Activated CD4-positive, alpha-beta T cell treated with anti-CD3 and anti-CD28 coated beads, Interleukin-10, Interleukin-2, amounts not matched to agents 100 ng/mL and 50 ng/mL, durations not matched to agents 16 hours and 8 hours (primary cell): ENCODE data around the gene RXRA.

Source experiments
- DNase-seq: peaks from one replicate; pipeline ENCODE4 v3.0.0-alpha.2; 2020

Gene RXRA

DNA sequence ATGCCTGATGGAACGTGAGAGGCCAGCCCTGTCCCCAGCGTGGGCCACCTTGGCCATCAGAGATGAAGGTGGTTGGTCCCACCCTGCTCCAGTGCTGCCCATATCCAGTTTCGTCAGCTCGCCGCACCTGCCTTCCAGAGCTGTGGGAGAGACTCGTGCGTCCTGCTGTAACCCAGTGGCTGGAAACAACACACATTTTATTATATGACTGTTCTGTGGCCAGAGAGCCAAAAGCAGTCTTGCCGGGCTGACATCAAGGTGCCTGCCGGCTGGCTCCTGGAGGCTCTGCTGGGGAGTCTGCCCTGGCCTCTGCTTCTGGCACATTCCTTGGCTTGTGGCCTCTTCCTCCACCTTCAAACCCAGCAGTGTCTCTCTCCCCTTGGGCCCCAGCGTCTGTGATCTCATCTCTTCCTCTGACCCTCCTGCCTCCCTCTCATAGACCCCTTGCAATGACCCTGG, 94.7 kb downstream of the RXRA start:
- DNase-seq = no peak

DNA sequence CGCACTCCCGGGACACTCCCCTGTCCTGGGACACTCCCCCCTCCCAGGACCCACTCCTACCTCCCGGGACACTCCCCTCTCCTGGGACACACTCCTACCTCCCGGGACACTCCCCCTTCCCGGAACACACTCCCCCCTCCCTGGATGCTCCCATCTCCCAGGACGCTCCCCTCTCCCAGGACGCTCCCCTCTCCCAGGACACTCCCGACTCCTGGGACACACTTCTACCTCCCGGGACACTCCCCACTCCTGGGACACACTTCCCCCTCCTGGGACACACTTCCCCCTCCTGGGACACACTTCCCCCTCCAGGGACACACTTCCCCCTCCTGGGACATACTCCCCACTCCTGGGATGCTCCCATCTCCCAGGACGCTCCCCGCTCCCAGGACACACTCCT, 95.6 kb downstream of the RXRA start:
- DNase-seq = no peak

DNA sequence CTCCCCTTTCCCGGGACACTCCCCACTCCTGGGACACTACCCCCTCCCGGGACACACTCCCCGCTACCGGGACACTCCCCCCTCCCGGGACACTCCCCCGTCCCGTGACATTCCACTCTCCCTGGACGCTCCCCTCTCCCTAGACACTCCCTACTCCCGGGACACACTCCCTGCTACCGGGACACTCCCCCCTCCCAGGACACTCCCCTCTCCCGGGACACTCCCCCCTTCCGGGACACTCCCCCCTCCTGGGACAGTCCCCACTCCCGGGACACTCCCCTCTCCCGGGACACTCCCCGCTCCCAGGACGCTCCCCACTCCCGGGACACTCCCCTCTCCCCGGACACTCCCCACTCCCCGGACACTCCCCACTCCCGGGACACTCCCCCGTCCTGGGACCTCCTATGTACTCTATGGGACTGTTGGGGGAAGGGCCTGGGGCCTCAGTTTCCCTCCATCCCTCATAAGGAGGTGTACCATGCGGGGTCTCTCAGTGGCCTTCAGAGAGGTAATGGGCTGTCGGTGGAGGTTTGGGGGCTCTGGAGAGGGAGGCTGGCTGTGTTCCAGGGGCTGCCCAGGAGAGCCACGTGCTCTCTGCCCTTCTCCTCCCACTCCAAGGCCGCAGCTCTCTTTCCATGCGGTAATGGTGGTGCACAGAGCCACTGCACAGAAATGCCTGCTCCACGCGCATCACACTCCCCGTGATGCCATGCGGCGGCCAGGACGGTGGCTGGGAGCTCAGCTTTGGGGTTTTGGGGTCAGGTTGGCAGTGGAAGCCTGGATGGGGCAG, 96.2 kb downstream of the RXRA start:
- no peak for DNase-seq

DNA sequence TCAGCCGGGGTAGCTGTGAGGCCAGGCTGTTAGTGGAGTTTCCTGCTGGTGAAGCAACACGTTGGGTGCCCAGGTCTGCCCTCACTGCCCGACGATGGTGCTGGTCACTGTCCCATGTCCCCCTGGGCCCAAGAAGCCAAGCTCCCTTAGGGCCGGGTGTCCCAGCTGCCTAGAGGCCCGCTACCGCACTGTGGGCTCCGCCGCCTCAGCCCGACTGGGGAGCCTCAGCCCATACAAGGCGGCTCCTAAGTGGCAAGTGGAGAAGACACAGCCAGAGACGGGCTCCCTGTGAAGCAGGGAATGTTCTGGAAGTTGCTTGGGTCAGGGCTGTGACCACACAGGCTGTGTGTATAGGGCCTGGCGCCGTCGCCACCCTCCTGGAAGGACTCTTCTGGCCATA, 96.9 kb downstream of the RXRA start:
- DNase-seq = no peak

DNA sequence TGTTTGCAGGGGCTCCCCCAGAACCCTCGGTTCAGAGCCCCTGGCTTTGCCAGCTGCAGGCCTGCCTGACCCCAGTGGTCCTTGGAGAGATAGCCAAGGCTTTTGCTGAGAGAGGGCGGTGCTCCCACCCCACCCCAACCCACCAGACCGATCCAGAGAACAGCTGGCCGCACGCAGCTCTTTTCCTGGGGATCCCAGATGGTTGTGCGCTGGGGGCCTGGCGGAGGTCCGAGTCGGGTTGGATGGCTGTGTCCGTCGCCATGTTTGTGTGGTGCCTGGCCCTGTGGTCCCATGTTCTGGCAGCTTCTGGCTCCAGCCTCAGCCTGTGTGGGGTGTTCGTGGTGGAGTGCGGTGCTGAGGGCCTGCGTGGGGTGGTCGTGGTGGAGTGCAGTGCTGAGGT, 97.5 kb downstream of the RXRA start:
- no peak for DNase-seq

DNA sequence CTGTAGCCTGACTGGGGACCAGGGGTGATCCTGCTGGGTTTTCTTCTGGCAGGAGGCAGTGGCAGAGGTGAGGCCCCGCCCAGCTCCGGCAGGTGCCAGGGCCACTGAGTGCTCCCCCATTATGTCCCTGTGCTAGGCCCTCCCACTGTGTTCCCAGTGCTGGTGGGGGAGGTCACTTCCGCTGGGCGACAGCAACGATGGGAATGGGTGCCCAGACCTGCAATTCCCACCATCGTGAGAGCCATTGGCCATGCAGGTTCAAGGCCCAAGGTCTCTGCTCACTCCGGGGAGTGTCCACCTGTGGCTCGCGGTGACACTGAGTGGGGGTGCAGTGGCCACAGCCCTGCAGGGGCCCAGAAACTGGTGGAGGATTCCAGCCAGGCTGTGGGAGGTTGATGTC, 98.6 kb downstream of the RXRA start:
- no peak for DNase-seq

DNA sequence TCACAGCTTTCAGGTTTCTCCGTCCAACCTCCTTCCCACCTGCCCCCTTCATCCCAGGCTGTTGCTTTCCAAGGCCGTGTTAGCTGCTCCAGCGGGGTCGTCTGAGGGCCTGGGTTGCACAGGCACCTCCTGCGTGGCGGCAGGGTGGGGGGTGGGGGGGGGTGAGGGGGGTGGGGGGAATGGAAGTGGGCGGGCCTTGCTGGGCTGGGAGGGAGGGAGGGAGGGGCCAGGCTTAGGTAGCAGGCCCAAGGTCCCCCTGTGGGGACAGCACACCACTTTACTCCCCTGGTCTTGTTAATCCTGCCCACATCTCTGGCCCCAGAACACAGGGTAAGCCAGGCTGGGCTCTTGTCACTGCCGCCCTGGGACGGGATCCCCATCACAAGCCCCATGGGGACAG, 99.1 kb downstream of the RXRA start:
- DNase-seq = no peak

DNA sequence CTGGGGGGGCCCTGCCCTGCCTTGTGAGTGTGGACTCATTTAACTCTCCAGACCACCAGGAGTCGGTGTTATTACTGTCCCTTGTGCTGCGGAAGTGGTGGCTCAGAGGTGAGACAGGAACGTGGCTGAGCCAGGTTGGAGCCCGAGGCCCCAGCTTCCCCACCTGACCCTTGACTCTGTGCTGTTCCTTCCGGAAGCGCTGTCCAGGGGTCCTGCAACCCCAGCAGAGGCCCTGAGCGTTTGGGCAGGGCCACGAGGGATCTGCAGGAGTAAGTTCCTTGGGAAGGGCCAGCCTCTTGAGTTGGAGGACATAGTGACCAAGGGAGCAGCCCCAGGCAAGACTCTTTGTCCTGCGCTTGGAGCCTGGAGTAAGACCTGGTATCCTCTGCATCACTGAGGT, 99.6 kb downstream of the RXRA start:
- no peak for DNase-seq

DNA sequence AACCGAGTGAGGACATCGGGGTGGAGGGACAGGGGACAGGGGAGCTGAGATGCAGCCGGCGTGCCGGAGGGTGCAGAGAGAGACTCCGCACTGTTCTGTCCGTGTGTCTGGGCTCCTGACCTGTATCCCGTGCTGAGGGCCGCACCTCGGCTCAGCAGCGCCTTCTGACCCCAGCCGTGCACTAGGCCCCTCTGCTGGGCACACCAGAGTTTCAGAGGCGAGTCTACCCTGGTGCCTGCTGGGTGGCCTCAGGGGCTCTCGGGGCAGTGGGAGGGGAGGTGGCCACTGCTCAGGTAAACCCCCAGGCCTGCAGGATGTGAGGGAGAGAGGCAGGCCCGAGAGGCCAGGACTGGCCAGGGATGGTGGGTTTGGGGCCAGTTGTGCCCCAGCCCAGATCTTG, 100.2 kb downstream of the RXRA start:
- no peak for DNase-seq

DNA sequence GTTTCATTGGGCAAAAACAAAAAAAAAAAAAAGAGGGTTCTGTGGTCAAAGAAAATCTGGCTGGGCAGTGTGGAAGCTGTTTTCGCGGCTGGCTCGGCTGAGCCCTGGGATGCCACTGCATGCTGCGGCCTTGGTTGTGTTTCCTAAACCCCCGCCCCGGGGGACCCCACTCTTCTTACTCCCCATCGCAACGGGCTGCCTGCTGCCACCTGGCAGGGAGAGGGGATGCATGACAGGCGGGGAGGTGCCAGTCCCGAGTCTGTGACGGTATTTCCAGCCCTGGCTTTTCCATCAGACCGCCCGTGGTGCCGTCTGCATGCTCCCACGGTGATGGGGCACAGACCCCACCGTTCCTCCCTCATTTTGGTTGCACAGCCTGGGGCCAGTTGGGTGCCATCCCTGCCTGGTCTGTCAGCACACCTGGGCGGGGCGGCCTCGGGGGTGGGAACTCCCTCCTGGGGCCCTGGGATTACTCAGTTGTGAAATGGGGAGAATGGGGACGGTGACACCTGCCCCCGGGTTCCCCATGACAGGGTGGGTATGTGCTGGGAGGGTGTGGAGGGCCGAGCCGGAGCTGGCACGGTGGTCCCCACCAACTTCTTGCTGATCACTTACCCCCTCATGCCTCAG, 101.0 kb downstream of the RXRA start:
- DNase-seq = no peak

DNA sequence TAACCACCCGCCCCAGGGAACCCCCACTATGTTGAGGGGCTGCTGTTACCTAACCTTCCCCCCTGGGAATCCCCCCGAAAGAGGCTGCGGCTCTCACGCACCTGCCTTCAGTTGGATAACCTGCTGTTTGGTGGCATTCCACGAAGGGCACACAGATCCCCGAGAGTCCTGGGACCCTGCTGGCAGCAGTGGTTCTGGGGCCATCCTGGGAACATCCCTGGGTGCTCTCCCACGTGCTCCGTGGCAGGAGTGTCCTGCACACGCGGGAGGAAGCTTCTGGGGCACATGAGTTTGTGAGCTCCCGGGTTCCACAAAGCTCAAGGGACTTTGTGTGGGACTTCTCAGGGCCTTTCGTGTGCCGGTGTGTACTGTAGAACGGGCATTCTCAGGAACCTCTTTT, 102.3 kb downstream of the RXRA start:
- DNase-seq = no peak

DNA sequence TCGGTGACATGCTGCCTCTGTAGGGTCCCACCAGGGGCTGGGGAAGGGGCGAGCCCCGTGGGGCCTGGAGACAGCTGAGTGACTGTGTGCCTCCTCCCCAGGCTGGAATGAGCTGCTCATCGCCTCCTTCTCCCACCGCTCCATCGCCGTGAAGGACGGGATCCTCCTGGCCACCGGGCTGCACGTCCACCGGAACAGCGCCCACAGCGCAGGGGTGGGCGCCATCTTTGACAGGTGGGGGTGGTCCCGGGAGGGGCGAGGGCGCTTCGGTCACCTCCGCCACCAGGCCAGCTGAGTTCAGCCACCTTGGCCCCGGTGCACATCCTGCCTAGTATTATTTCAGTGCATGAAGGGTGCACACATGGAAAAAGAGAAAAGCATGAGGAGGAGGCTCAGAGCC, 102.8 kb downstream of the RXRA start:
- DNase-seq = no peak

DNA sequence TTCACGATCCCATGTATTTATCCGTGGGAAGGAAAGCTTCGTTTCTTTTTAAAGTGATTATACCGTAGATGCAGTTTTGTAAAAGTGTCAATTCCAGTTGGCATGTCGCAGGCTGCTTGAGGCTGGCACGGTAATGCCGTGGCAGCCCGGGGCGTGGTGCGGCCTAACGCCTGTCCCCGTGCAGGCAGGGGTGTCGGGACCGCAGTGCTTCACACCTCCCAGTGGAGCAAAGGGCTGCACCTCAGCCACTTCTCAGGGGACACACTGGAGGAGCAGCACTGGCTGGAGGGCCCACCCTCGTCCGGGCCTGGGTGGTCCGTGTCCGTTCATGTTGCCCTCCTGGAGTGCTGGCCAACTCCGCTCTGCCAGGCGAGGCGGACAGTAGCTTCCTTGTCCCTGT, 103.2 kb downstream of the RXRA start:
- no peak for DNase-seq

DNA sequence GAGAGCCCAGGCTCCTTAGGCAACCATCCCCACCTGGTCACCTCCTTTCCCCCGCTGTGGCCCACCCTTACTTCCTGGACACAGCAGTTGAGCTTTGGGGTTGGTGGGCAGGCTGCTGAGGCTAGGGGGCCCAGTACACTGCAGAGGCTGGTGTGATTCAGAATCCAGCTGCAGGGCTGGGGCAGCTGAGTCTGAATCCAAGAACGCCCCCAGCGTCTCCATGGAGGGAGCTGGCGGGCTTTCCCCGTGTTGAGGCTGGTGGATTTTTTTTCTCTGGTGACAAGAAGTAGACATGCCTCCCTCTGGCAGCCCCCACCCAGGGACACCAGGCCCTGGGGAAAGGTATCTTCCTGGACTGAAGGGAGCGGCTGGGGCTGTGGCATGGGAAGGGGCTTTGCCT, 104.8 kb downstream of the RXRA start:
- DNase-seq = no peak

DNA sequence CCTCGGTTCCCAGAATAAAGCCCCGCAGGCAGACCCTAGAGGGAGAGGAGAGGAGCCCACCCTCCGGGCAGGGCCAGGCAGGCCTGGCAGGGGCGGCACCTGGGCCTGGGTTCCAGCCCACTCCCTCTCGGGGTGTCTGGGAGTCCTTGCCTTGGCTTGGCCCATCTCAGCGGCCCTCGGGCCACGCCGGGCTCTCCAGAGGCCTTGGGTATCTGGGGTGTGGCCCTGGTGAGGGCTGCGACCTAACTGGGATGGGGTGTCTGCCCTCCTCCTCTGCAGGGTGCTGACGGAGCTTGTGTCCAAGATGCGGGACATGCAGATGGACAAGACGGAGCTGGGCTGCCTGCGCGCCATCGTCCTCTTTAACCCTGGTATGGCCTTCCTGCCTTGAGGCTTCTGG, 105.4 kb downstream of the RXRA start:
- no peak for DNase-seq

DNA sequence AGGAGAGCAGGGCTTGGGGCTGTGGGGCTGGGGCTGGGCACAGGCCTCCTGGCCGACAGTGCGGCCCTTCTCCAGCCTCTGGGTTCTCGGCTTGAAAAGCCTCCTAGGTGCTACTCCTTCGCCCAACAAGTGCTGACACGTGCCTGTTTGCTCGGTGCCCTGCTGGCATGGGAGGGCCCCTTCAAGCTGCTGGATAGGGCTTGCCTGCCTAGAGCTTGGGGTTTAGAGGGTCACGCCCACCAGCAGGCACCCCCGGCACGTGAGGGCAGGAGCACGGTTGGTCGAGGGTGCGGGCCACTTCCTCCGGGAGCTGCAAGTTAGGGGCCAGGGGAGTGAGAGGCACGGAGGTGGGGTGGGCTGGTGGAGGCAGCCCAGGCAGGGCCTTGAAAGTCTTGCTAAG, 106.2 kb downstream of the RXRA start:
- DNase-seq = no peak

DNA sequence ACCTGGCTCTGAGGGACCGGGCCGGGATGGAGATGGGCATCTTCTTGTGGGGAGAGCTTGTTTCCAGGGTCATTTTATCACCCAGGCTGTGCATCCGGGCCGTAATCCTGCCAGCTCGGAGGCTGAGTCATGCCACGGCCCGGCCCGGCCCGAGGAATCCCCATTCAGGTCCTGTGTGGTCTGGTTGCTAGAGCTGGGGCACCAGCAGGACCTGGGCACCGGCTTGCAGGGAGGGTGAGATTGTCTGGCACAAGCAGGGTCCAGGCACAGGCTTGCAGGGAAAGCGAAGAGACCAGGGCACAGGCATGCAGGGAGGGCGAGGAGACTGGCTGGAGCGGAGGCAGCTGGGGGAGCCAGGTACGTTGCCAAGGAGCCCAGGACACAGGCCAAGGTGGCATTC, 106.8 kb downstream of the RXRA start:
- DNase-seq = no peak

DNA sequence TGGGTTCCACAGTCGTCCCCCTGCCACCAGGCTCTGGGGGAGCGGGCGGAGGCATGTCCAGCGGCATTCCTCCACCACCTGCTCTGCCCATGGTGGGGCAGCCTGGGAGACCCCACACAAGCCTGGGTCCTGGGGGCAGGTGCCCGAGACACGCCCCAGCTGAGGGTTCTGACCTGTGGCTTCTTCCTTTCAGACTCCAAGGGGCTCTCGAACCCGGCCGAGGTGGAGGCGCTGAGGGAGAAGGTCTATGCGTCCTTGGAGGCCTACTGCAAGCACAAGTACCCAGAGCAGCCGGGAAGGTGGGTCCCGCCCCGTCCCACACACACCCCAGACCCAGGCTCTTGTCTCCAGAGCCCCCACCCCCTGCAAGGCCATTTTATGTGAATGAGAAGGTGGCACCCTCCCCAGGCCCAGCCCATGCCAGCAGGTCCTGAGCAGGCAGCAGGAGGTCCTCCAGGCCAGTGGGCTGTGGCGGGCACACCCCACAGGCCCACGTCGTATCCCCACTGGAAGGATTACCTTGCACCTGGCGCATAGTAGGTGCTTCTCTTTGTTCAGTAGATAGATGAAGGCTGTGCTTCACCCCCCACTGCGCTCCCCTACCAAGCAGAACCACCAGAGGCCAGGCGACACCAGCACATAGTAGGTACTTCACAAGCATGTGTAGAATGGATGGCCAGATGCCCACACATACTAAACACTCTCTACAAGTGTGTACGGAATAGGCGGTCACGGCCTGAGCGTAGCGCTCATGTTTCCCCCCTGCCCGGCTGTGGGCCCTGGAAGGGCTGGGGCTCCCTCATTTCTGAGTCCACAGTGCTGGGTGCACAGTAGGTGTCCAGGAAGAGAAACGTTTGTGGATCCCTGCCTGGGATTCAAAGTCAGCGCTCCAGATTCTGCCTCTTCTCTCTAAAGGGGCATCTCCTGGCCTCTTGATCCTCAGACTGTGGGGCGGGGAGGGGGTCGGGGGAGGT, 107.9 kb downstream of the RXRA start:
- DNase-seq = no peak

DNA sequence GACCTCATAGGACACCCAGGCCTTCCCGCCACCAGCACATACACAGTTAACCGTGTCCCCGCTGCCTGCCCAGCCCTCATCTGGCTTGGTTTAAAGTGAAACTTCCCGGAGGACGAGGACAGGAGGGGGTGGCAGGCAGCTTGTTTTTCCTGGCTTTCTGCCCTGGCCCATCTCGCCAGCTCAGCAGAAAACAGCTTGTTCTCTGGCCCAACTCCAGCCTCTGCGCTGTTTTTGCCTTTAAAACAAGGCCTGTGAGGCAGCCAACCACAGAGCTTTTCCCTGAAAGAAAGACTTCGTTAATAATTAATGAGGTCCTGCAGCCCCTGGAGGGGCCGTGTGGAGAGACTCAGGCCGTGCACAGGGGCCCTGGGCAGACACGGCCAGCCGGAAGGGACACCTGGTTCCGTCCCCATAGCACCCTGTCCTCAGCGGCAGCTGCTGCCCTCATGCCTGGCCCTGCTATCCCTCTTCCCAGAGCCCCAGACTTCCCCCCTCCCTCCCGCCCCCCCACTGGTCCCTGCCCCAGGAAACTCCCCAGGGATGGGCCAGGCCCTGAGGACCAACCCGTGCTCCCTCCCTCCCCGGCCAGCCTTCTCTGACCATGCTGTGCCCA, 108.7 kb downstream of the RXRA start:
- DNase-seq = no peak

DNA sequence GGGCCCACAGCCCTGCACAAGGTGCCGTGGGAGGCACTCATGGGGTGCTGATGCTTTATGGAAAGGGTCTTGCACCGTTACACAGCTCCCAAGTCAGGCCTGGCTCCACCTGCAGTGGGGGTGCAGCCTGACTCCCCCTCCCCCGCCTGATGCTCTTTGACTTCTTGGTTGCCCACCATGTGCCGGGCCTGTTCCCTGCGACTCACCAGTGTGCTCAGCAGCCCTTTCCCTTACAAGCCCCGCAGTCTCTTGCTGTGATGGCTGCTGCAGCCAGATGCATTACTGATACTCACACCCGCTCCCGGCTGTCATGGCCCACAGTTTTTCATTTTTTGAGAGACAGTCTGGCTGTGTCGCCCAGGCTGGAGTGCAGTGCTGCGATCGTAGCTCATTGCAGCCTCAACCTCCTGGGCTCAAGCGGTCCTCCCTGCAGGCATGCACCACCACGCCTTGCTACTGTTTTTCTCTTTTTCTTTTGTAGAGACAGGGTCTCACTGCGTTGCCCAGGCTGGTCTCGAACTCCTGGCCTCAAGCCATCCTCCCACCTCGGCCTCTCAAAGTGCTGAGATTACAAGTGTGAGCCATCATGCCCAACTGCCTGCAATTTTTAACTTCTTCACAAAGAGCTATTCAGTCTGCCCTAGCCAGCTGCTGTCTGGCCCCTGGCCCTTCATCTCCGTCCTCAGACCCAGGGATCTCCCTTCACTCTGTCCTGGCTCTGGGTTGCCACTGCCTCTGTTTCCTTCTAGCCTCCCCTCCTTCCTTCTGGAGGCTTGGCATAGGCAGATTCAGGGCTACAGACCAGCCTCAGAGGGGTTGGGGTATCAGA, 109.5 kb downstream of the RXRA start:
- no peak for DNase-seq

DNA sequence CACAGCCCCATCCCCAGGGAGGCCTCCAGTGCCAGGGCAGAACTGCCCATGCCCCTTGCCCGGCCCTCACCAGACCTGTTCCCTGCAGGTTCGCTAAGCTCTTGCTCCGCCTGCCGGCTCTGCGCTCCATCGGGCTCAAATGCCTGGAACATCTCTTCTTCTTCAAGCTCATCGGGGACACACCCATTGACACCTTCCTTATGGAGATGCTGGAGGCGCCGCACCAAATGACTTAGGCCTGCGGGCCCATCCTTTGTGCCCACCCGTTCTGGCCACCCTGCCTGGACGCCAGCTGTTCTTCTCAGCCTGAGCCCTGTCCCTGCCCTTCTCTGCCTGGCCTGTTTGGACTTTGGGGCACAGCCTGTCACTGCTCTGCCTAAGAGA, 110.1 kb downstream of the RXRA start:
- no peak for DNase-seq

DNA sequence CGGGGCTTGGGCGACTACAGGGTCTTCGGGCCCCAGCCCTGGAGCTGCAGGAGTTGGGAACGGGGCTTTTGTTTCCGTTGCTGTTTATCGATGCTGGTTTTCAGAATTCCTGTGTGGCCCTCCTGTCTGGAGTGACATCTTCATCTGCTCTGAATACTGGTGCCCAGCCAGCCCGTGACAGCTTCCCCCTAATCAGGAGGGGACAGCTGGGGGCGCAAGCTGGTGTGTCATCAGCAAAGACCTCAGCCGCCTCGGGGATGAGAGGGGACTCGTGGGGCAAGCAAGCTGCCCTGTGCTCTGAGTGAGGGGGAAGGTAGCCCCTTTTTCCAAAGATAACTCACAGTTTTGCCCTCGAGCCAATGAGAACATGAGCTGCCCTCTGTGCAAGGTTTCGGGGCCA, 110.7 kb downstream of the RXRA start:
- DNase-seq = no peak
